NCI-H1092 treated with DMSO at 0.1 percent for 48 hours (cell line): ENCODE data around the gene BCL11B.

Experiments
- DNase-seq: peaks from one replicate; lab custom pipeline; 2025; lab: John Stamatoyannopoulos, UW

BCL11B gene

GRCh38 chr14:99158646-99159165 lies 113.3 kb downstream of the BCL11B start:
- DNase-seq = no peak

DNA sequence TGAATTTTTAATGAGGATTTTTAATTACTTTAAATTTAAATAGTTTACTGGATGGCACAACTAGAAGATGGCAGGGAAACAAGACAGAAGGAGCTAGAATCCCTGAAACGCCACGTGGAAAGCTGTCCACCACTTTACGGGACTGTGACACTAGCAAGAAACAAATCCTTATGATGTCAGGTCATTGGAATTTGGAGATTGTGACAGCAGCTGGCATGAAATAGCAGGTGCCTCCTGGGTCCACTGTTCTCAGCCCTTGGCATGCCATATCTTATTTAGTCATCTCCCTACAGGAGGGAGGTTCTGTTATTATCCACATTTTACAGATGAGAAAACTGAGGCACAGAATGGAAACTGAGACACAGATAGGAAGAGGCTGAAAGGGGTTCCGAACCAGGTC lies 113.8 kb downstream of the BCL11B start:
- DNase-seq = no peak

DNA sequence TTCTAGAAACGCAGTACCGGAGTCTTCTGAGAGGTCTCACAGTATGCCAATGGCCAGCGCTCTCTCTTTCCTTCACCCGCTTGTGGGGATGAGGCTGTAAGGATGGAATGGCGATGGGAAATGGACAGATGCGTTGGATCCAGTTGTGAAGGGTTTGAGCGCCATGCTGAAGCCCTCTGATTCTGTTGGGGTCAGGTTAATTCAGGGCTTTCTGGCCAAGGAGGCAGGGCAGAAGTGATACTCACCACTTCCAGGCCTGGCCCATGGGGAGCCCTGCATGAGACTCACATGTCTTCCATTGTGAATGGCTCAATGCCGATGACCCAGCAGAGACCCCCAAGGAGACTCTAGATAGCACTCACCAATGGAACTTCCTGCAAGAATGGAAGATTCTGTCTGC lies 114.3 kb downstream of the BCL11B start:
- no peak for DNase-seq

GRCh38 chr14:99157246-99157645 lies 114.8 kb downstream of the BCL11B start:
- DNase-seq = no peak

GRCh38 chr14:99156814-99157213 lies 115.2 kb downstream of the BCL11B start:
- no peak for DNase-seq

DNA sequence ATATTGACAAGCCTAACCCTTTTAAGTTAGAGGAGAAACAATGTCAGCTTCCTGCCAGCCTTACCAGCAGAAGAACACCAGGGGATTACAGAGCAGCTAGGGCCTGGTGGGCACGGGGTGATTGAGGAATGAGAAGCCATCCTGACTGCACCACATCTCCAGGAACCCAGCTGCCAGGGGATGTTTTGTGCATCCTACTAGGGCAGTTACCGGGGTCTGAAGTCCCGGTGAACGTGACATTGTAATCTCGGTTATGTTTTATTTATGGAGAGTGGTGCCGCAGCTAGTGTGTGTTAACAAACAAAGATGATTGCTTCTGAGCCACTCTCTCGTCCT lies 115.9 kb downstream of the BCL11B start:
- no peak for DNase-seq

DNA sequence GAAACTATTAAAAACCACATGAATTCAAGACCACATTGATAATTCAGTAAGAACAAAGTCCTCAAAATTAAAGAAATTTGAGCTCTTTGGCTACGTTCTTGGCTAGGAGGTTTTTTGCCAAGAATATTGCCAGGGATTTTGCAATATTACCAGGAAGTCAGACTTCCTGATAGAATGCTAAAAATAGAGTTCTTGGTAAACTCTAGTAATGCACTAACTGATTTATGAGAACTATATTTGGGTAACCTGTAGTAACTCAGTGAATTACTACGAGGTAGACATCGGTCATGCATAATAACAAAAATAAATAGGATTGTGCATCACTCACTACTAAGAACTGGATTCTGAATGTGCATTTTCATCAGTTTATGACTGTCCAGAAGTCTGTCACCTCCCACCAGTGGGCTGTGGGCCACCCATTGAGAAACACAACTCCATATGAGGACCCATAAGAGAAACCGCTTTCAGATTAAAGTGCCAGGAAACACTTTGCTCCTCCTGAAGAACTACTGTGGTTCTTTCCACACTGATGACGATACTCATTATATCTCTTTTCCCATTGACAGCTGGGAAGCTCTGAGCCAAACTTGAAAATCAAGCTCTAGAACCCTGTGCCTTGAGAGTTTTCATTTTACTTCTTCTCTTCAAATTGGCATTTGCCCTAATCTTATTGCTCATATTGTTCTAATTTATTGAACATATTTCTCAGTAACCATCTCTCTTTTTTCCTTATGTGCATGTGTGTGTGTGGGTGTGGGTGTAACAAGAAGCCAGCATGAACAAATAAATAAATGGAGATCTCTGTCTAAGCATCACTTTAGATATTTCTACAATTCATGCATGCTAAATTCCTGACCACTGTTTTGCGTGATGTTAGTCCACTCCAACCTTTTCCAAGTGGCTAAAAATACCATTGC lies 116.6 kb downstream of the BCL11B start:
- DNase-seq = no peak

DNA sequence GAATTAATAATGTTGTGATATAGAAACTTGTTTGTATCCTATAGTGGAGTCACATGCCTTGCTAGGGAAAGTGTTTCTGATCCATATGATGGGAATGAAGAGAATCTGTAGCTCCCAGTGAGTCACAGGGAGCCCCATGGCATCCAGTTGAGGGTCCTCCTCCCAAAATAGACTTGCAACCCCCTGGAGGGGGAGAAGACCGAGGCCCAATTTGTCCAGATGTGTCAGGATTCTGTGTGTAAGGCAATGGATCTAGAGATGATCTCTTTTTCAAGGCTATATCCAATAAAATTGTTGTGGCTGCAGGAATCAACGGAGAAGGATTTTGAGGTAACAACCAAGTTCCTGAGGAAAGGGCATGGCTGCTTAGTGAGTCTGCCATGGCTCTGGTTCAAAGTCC lies 121.8 kb downstream of the BCL11B start:
- DNase-seq = no peak

DNA sequence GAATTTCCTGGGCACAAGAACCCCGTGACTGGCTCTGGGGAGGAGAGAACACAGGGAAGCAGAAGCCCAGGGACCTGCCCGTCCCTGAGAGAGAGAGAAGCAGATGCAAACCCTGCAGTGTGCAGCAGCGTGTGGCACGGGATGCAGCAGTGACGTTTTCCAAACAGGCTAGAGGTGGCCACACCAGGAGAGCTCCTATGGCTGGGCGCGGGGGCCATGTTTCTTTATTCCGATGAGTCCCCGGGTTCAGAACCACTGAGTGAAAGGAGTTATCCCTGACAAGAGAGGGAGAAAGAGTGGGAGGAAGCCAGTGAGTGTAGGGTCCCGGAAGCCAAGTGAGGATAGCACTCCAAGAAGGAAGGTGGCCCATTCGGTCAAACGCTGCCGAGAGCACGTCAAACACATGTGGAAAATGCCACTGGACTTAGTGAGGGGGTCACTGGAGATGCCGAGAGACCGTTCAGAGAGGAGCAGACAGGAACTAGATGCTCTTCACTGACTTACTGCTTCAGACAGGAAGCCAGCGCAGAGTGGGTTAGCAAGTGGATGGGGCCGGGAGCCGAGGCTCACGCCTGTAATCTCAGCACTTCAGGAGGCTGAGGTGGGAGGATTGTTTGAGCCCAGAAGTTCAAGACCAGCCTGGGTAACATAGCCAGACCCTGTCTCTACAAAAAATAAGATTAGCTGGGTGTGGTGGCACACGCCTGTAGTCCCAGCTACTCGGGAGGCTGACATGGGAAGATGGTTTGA lies 123.0 kb downstream of the BCL11B start:
- no peak for DNase-seq

DNA sequence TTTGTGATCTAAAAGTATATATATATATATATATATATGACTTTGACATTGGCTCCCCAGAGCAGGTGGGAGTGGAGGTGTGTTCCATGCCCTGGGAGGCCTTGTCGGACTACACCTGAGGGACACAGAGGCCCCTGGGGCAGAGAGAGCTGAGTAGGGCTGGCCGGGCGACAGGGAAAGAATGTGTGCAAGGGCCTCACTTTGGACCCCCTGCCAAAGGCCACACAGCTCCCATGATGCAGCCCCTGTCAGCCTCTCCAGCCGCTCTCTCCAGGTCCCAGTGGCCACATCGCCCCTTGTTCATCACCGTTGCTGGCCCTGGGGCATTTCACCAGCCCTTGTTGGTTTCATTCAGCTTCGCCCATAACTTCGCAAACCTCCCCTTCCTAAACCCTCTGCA lies 123.9 kb downstream of the BCL11B start:
- no peak for DNase-seq

DNA sequence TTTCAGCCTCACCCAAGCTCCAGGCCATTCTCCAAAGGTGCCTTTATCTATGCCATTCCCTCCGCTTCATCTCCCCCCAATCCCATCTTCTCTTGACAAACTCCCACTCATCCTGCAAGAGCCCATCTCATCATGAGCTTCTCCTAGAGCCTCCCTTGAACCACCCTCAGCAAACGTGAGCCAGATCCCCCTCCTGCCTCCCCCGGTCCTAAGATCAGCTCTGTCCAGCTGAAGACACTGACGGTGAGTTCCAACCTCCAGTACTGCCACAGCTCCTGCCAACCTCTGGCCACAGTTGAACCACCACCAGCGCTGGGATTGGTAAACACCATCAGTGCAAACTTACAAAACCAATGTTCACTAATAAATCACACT lies 124.6 kb downstream of the BCL11B start:
- no peak for DNase-seq

- DNase-seq = no peak
These were observed 125.2 kb downstream of the BCL11B start for GRCh38 chr14:99146616-99147365.

DNA sequence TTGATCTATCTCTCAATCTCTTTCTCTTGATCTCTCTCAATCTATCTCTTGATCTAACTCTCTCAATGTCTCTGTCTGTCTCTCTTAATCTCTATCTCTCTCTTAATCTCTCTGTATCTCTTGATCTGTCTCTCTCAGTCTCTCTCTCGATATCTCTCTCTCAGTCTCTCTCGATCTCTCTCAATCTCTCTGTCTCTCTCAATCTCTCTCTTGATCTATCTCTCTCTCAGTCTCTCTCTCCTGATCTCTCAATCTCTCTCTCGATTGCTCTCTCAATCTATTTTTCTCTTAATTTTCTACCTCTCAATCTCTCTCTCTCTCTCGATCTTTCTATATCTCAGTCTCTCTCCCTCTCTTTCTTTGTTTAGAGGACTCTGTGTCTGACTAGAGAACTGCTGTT lies 126.7 kb downstream of the BCL11B start:
- no peak for DNase-seq

DNA sequence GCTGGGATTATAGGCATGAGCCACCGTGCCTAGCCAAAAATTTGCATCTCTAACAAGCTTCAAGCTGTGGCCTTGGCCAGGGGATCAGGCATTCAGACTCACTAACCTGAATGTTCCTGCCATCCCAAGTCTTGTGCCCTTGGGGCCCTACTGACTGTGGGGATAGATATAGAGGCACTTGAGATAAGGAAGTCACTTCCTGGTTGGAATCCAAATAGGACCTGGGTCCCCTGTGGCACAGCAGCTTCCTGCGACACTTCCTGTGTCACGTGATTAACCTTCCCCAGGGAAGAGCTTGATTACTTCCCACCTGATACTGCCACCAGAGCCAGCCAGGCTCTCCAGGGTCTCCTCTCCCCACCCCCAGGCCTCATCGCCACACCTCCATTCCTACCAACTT lies 128.2 kb downstream of the BCL11B start:
- no peak for DNase-seq

GRCh38 chr14:99143126-99143525 lies 128.9 kb downstream of the BCL11B start:
- DNase-seq = no peak

DNA sequence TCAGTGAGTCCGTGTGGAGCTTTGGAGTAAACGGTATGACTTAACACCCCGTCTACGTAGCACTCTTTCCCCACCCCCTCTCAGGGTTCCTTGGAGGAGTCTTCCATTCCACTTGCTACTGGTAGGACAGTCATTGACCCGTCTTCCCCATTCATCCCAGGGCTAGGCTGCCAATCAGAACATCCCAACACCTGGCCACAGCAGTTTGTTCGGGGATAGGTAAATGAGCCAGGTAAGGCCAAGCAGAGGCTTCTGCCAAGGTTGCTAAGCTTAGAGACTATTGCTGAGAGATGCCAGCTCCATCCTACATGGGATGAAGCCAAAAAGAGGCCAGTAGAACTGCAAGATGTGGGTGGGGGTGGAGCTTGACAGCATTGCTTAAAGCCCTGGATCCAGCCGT lies 130.8 kb downstream of the BCL11B start:
- DNase-seq = no peak

GRCh38 chr14:99138999-99139865 lies 132.8 kb downstream of the BCL11B start:
- no peak for DNase-seq

DNA sequence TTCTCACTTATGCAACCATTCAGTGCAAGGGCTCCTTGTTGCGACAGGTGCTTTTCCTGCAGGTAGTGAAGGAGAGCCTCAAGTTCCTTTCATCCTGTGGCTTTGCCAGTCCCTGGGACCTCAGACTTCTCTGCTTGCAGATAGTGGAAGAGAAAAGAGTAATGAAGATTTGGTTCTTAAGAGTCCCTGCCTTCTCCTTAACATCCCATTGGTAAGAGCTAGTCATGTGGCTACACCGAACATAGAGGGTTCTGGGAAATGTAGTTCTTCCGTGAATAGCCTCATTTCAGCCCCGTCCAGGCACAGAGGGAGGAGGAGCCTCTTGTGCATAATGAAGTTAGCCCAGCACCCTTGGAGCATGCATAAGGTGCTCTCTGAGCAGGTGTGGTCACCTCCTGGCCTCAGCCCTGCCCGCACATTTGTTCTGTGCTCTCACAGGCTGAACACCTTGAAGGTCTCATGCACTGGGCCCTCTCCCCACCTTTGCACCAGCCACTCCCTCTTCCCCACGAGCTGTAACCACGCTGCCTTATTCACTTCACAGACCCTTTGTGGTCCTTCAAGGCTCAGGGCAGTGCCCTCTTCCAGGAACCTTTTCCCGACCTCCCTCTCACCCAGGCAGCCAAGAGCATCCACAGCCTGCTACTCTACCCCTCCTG lies 134.0 kb downstream of the BCL11B start:
- no peak for DNase-seq

DNA sequence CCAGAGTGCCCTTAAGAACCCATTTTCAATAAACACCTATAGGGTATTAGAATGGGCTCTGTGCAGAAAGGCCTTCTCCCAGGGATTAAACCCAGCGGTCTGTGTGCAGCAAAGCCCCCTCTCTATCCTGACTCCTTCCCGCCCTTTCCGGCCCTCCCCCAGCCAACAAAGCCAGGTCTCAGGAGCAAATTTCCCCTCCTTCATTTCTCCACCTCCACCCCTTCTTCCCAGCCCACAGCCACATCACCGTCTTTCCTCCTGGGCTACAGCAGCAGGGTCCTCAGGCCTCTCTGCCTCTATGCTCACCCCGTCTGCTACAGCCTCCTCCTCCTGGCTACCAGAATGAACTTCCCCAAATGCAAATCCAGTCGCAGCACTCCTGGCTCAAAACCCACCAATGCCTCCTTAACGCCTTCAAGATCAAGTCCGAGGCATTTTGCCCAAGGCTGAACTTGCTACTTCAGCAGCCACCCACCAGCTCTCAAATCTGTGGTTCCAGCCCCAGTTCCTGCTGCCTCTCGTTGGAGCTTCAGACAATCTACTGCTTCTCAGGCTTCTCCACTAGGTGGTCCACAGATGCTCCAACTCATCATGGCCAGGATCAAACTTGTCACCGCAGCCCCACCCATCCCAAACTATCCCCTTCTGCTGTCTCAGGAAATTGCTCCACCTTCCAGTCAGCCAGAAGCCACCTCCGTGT lies 134.8 kb downstream of the BCL11B start:
- DNase-seq = no peak

DNA sequence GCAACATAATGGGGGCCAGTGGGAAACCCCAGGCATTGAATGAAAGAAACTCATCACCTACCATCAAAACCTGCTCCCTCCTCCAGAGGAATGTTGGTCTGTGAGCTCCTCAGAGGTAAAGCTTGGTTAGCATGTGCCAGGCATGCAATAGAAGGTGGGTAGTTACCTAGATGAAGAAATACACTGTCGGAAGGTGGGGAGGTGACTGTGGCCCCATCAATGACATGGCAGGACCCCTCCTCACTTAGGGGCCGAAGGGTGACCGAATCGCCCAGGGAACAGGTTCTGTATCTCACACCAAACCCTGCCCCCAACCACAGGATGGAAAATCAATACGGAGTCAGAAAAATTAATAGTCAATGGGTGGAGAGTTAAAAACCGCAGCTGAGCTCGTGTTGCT lies 135.6 kb downstream of the BCL11B start:
- no peak for DNase-seq

DNA sequence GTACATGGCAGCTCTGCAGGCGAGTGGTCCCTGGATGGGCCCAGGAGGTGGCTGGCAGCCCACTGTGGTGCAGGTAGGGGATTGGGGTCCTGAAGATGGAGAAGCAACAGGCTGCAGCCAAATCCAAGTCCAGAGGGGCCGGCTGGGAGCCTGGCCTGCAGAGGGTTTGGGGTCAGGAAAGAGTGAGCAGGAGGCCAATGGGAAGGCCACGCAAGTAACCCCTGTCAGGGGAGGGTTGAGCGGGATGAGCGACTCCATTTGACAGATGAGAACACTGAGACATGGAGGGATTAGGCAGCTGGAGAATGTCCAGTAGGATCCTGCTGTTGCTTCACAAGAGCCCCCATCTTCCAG lies 136.0 kb downstream of the BCL11B start:
- DNase-seq = no peak
